GM12878 (cell line): ENCODE data around the gene NDUFS4. TPM values are rescaled to one million over a fixed set of nuclear protein-coding genes. Genes with fewer than 3 reads are reported as not detected.

ENCODE experiments used
- ATAC-seq: fragments of 200-7000 bp; cut with Tn5 transposase; 3 replicates; pipeline ENCODE4 v1.9.1; 2020; ENCODE audit warnings: mild to moderate bottlenecking, moderate library complexity
- BruUV-seq: library from RNA; stranded (reverse); fragments of 400-500 nt; replicated peaks from 2 replicates; lab custom pipeline; 2021; lab: Mats Ljungman, UMichigan
- CTCF ChIA-PET: fragments of 300-600 bp; sonication (Branson Sonifier 250); formaldehyde crosslinking; extraction: SDS; loops from one replicate; lab custom pipeline; 2021; ENCODE audit warnings: inconsistent platforms; lab: Yijun Ruan, JAX
- POLR2A ChIA-PET: fragments of 350-600 bp; formaldehyde crosslinking; extraction: SDS; loops from one replicate; lab custom pipeline; 2021; ENCODE audit warnings: inconsistent platforms; lab: Charles Lee
- RAD21 ChIA-PET: fragments of 300-600 bp; sonication (Branson Sonifier 250); formaldehyde crosslinking; loops from one replicate; lab custom pipeline; 2023; ENCODE audit warnings: antibody characterized with exemption; ENCODE audit not compliant: unreplicated experiment; lab: Charles Lee
- SMC1A ChIA-PET: fragments of 300-600 bp; sonication (Branson Sonifier 250); formaldehyde crosslinking; loops from one replicate; lab custom pipeline; 2023; ENCODE audit not compliant: unreplicated experiment, uncharacterized antibody; lab: Charles Lee
- DNase-seq: peaks from one replicate; pipeline ENCODE4 v3.0.0-alpha.2; 2011; ENCODE audit warnings: low read depth, low spot score
- FAIRE-seq: peaks from 3 replicates; lab custom pipeline; 2011; peaks lifted over from hg19 to GRCh38; lab: Jason Lieb, UNC
- H2AFZ ChIP-seq: 2 replicates; pipeline ENCODE4 v1.6.0; 2011; ENCODE audit warnings: low read depth, low read length, control low read depth; ENCODE audit not compliant: control insufficient read depth
- H3K27ac ChIP-seq: 2 replicates; pipeline ENCODE4 v1.5.1; 2011; ENCODE audit warnings: control low read depth; ENCODE audit not compliant: control insufficient read depth, insufficient read depth
- H3K27me3 ChIP-seq, 2 experiments: replicated peaks in 1 of 2; 2 replicates each; pipeline versions ENCODE4 v1.6.0 to v1.6.1; 2011; ENCODE audit warnings: low read length in 1 of 2; ENCODE audit not compliant: control insufficient read depth in 2 of 2, insufficient read depth in 2 of 2
- H3K36me3 ChIP-seq, 2 experiments: 2 replicates each; pipeline ENCODE4 v1.5.1; 2011; ENCODE audit warnings: low read length in 1 of 2; ENCODE audit not compliant: control insufficient read depth in 2 of 2, insufficient read depth in 2 of 2
- H3K4me1 ChIP-seq: 2 replicates; pipeline ENCODE4 v1.6.1; 2011; ENCODE audit warnings: mild to moderate bottlenecking, low read length, moderate library complexity, mixed read lengths; ENCODE audit not compliant: control insufficient read depth, insufficient read depth
- H3K4me2 ChIP-seq: 2 replicates; pipeline ENCODE4 v1.6.0; 2011; ENCODE audit warnings: control low read depth; ENCODE audit not compliant: control insufficient read depth, insufficient read depth
- H3K4me3 ChIP-seq: fragments of 200-600 bp; sonication (generic); 2 replicates; pipeline ENCODE4 v1.5.1; 2016
- H3K79me2 ChIP-seq: 2 replicates; pipeline ENCODE4 v1.6.0; 2011; ENCODE audit warnings: low read length; ENCODE audit not compliant: control insufficient read depth, insufficient read depth
- H3K9ac ChIP-seq: 2 replicates; pipeline ENCODE4 v1.8.0; 2011; ENCODE audit warnings: low read length, control low read depth, mixed read lengths; ENCODE audit not compliant: control insufficient read depth, insufficient read depth
- H3K9me3 ChIP-seq: replicated peaks from 3 replicates; pipeline ENCODE4 v1.5.1; 2011; ENCODE audit warnings: mild to moderate bottlenecking, low read length; ENCODE audit not compliant: control insufficient read depth, insufficient read depth
- H4K20me1 ChIP-seq: 2 replicates; pipeline ENCODE4 v1.6.0; 2011; ENCODE audit not compliant: control insufficient read depth, insufficient read depth
- CHD2 ChIP-seq: IDR thresholded peaks from 2 replicates; pipeline ENCODE4 v1.6.1; 2011; ENCODE audit warnings: low read depth, low read length, improper control_type of control experiment, borderline replicate concordance
- GABPA ChIP-seq: IDR thresholded peaks from 2 replicates; pipeline ENCODE4 v1.6.1; 2014; ENCODE audit warnings: antibody characterized with exemption, low read depth, mild to moderate bottlenecking, inconsistent platforms
- JUND ChIP-seq: IDR thresholded peaks from 2 replicates; pipeline ENCODE4 v1.6.1; 2012; ENCODE audit warnings: low read depth, mild to moderate bottlenecking, low read length, improper control_type of control experiment, moderate library complexity
- MYB ChIP-seq: fragments of 150-350 bp; IDR thresholded peaks from 2 replicates; pipeline ENCODE4 v1.6.1; 2014; ENCODE audit warnings: mild to moderate bottlenecking, low read depth, low read length, borderline replicate concordance
- NFYB ChIP-seq: IDR thresholded peaks from 2 replicates; pipeline ENCODE4 v1.6.1; 2011; ENCODE audit warnings: low read depth, mild to moderate bottlenecking, low read length, improper control_type of control experiment, moderate library complexity; ENCODE audit not compliant: insufficient read depth
- NR2F1 ChIP-seq: fragments of 450-650 bp; conservative IDR thresholded peaks from 2 replicates; pipeline ENCODE4 v1.6.1; 2017; ENCODE audit warnings: mild to moderate bottlenecking
- RAD21 ChIP-seq: IDR thresholded peaks from 2 replicates; pipeline ENCODE4 v1.6.1; 2011; ENCODE audit warnings: mild to moderate bottlenecking, low read depth, low read length, moderate library complexity; ENCODE audit not compliant: insufficient read depth
- TBL1XR1 ChIP-seq: IDR thresholded peaks from 2 replicates; pipeline ENCODE4 v1.6.1; 2012; ENCODE audit warnings: low read depth, low read length, improper control_type of control experiment
- in situ Hi-C: fragments of 300-500 bp; cut with MboI; formaldehyde crosslinking; loops from 9 replicates; pipeline ENCODE4 v1.14.3; 2018; ENCODE audit warnings: mixed read lengths
- intact Hi-C: fragments of 100-400 bp; cut with micrococcal nuclease; formaldehyde crosslinking; loops from one replicate; pipeline ENCODE4 v1.14.2; 2022; ENCODE audit not compliant: unreplicated experiment
- polyA plus RNA-seq, 11 experiments: library from polyadenylated mRNA; depleted of rRNA in 4 of 11; unstranded in 6 of 11; stranded (reverse) in 5 of 11; fragments of >200 nt; fragmentation: Nextera tagmentation in 4 of 11; fragmentation: Illumina TruSeq in 1 of 11; extraction: Ambion mirVana in 4 of 11; extraction: Trizol in 1 of 11; gene quantifications; 1 replicate in 1 of 11; 2 replicates in 10 of 11; pipeline versions ENCODE4 v1.2.1 to v1.2.3, GENCODE V29; 2011 to 2016; ENCODE audit warnings: inconsistent platforms in 2 of 11, missing spikeins in 2 of 11, low read depth in 1 of 11
- total RNA-seq, 4 experiments: library from RNA; depleted of rRNA in 3 of 4; stranded (reverse); fragments of >200 nt in 3 of 4; fragmentation: Illumina TruSeq in 1 of 4; extraction: Trizol in 1 of 4; gene quantifications; 2 replicates each; pipeline versions ENCODE4 v1.2.1 to v1.2.3, GENCODE V29; 2013 to 2021
- TF ChIP-seq, protein P1 (sequence below): fragments of 450-650 bp; IDR thresholded peaks from 2 replicates; pipeline ENCODE4 v1.6.1; 2017; ENCODE audit warnings: mild to moderate bottlenecking, moderate library complexity
- TF ChIP-seq, protein P2 (sequence below): fragments of 450-650 bp; IDR thresholded peaks from 2 replicates; pipeline ENCODE4 v1.6.1; 2017; ENCODE audit warnings: antibody characterized with exemption, mild to moderate bottlenecking, moderate library complexity
- TF ChIP-seq, protein P3 (sequence below): IDR thresholded peaks from 2 replicates; pipeline ENCODE4 v1.6.1; 2012; ENCODE audit warnings: low read length, inconsistent platforms
- TF ChIP-seq, protein P4 (sequence below): fragments of 450-650 bp; IDR thresholded peaks from 2 replicates; pipeline ENCODE4 v1.6.1; 2018; ENCODE audit warnings: borderline replicate concordance, mild to moderate bottlenecking; ENCODE audit not compliant: partially characterized antibody

The NDUFS4 gene
- total and polyA plus RNA-seq, 10 of the 15 experiments (the other 5 are each of a cell fraction or from before 2014, with no cell fraction given) = 69.9 to 366 (median 114) TPM

DNA sequence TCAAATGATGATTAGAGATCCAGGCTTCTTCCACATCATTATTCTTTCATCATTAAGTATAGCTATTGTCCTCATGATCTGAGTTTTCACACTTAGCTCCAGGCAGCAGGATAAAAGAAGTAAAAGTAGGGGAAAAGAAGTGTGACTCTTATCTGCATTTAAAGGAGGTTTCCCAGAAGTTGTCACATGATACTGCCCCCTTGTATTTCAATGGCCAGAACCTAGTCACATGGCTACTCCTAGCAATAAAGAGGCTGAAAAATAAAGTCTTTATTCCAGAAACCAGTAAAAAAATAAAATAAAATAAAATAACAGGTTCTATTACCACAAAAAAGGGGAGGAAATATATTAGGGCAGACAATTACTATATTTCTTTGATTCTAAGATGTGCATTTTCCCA lies 5.3 kb upstream of the NDUFS4 start:
- TF ChIP-seq, protein P1, sequence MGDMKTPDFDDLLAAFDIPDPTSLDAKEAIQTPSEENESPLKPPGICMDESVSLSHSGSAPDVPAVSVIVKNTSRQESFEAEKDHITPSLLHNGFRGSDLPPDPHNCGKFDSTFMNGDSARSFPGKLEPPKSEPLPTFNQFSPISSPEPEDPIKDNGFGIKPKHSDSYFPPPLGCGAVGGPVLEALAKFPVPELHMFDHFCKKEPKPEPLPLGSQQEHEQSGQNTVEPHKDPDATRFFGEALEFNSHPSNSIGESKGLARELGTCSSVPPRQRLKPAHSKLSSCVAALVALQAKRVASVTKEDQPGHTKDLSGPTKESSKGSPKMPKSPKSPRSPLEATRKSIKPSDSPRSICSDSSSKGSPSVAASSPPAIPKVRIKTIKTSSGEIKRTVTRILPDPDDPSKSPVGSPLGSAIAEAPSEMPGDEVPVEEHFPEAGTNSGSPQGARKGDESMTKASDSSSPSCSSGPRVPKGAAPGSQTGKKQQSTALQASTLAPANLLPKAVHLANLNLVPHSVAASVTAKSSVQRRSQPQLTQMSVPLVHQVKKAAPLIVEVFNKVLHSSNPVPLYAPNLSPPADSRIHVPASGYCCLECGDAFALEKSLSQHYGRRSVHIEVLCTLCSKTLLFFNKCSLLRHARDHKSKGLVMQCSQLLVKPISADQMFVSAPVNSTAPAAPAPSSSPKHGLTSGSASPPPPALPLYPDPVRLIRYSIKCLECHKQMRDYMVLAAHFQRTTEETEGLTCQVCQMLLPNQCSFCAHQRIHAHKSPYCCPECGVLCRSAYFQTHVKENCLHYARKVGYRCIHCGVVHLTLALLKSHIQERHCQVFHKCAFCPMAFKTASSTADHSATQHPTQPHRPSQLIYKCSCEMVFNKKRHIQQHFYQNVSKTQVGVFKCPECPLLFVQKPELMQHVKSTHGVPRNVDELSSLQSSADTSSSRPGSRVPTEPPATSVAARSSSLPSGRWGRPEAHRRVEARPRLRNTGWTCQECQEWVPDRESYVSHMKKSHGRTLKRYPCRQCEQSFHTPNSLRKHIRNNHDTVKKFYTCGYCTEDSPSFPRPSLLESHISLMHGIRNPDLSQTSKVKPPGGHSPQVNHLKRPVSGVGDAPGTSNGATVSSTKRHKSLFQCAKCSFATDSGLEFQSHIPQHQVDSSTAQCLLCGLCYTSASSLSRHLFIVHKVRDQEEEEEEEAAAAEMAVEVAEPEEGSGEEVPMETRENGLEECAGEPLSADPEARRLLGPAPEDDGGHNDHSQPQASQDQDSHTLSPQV = no peak
- TF ChIP-seq JUND = no peak
- TF ChIP-seq NFYB = no peak
- no peak for TF ChIP-seq MYB
- TF ChIP-seq CHD2 = no peak
- no peak for TF ChIP-seq NR2F1
- TF ChIP-seq GABPA = no peak
- TF ChIP-seq, protein P2, sequence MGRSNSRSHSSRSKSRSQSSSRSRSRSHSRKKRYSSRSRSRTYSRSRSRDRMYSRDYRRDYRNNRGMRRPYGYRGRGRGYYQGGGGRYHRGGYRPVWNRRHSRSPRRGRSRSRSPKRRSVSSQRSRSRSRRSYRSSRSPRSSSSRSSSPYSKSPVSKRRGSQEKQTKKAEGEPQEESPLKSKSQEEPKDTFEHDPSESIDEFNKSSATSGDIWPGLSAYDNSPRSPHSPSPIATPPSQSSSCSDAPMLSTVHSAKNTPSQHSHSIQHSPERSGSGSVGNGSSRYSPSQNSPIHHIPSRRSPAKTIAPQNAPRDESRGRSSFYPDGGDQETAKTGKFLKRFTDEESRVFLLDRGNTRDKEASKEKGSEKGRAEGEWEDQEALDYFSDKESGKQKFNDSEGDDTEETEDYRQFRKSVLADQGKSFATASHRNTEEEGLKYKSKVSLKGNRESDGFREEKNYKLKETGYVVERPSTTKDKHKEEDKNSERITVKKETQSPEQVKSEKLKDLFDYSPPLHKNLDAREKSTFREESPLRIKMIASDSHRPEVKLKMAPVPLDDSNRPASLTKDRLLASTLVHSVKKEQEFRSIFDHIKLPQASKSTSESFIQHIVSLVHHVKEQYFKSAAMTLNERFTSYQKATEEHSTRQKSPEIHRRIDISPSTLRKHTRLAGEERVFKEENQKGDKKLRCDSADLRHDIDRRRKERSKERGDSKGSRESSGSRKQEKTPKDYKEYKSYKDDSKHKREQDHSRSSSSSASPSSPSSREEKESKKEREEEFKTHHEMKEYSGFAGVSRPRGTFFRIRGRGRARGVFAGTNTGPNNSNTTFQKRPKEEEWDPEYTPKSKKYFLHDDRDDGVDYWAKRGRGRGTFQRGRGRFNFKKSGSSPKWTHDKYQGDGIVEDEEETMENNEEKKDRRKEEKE = no peak
- TF ChIP-seq, protein P3, sequence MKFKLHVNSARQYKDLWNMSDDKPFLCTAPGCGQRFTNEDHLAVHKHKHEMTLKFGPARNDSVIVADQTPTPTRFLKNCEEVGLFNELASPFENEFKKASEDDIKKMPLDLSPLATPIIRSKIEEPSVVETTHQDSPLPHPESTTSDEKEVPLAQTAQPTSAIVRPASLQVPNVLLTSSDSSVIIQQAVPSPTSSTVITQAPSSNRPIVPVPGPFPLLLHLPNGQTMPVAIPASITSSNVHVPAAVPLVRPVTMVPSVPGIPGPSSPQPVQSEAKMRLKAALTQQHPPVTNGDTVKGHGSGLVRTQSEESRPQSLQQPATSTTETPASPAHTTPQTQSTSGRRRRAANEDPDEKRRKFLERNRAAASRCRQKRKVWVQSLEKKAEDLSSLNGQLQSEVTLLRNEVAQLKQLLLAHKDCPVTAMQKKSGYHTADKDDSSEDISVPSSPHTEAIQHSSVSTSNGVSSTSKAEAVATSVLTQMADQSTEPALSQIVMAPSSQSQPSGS = no peak
- TF ChIP-seq, protein P4, sequence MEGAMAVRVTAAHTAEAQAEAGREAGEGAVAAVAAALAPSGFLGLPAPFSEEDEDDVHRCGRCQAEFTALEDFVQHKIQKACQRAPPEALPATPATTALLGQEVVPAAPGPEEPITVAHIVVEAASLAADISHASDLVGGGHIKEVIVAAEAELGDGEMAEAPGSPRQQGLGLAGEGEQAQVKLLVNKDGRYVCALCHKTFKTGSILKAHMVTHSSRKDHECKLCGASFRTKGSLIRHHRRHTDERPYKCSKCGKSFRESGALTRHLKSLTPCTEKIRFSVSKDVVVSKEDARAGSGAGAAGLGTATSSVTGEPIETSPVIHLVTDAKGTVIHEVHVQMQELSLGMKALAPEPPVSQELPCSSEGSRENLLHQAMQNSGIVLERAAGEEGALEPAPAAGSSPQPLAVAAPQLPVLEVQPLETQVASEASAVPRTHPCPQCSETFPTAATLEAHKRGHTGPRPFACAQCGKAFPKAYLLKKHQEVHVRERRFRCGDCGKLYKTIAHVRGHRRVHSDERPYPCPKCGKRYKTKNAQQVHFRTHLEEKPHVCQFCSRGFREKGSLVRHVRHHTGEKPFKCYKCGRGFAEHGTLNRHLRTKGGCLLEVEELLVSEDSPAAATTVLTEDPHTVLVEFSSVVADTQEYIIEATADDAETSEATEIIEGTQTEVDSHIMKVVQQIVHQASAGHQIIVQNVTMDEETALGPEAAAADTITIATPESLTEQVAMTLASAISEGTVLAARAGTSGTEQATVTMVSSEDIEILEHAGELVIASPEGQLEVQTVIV = no peak
- no peak for TF ChIP-seq RAD21
- no peak for TF ChIP-seq TBL1XR1
- Histone ChIP-seq H3K27me3 (no peaks in the 10 kb centered on the region), H3K79me2 (no peaks in the 10 kb centered on the region), H2AFZ (no peak overlapping the region), H3K4me1 (no peaks in the 10 kb centered on the region), H3K27ac (no peak overlapping the region), H3K36me3 (no peaks in the 10 kb centered on the region), H3K4me3 (no peak overlapping the region), H3K4me2 (no peak overlapping the region), H3K9ac (no peak overlapping the region), H4K20me1 (no peaks in the 10 kb centered on the region), H3K9me3 (no peaks in the 10 kb centered on the region)
- ATAC-seq (no peak), DNase-seq (no peak), FAIRE-seq (no peak)
- ChIA-PET RAD21 (no interaction called here), CTCF (no interaction called here), POLR2A (no interaction called here), SMC1A (interaction anchor here (0.6 kb wide), 1 partner anchor 229 kb away, joined by 3 read pairs; no protein-coding TSS in a partner anchor)
- BruUV-seq = no TSS peak
- in situ Hi-C loops = no loop called here
- intact Hi-C loops = no loop called here
